GM18868 (cell line): Measurements from ENCODE around the gene FOXO3.

Experiments
- ATAC-seq: cut with Tn5 transposase; IDR thresholded peaks from one replicate; pipeline ENCODE4 v1.9.1; 2021; ENCODE audit warnings: mild to moderate bottlenecking, moderate library complexity; ENCODE audit not compliant: unreplicated experiment

FOXO3 gene

GRCh38 chr6:108707328-108707976 lies 146.7 kb downstream of the FOXO3 start:
- ATAC-seq: no peak

GRCh38 chr6:108710030-108710429 lies 149.3 kb downstream of the FOXO3 start:
- no peak for ATAC-seq

- ATAC-seq: no peak
Measured at GRCh38 chr6:108710551-108710950, 149.8 kb downstream of the FOXO3 start.

- ATAC-seq: no peak
Measured at GRCh38 chr6:108711071-108711470, 150.4 kb downstream of the FOXO3 start.

- no peak for ATAC-seq
Measured at GRCh38 chr6:108711826-108712225, 151.1 kb downstream of the FOXO3 start.

- no peak for ATAC-seq
Measured at GRCh38 chr6:108712946-108713345, 152.2 kb downstream of the FOXO3 start.

- ATAC-seq: no peak
Measured at GRCh38 chr6:108714101-108714765, 153.5 kb downstream of the FOXO3 start.

- ATAC-seq: no peak
Measured at GRCh38 chr6:108714766-108715414, 154.2 kb downstream of the FOXO3 start.

GRCh38 chr6:108715832-108716231 lies 155.1 kb downstream of the FOXO3 start:
- ATAC-seq: no peak

- ATAC-seq: no peak
Measured at GRCh38 chr6:108716801-108717791, 156.4 kb downstream of the FOXO3 start.

GRCh38 chr6:108719477-108719876 lies 158.8 kb downstream of the FOXO3 start:
- no peak for ATAC-seq

GRCh38 chr6:108720827-108721226 lies 160.1 kb downstream of the FOXO3 start:
- no peak for ATAC-seq

- no peak for ATAC-seq
Measured at GRCh38 chr6:108721286-108721685, 160.6 kb downstream of the FOXO3 start.

- ATAC-seq: no peak
Measured at GRCh38 chr6:108723594-108723993, 162.9 kb downstream of the FOXO3 start.

GRCh38 chr6:108726726-108727339 lies 166.1 kb downstream of the FOXO3 start:
- no peak for ATAC-seq

GRCh38 chr6:108727966-108728730 lies 167.4 kb downstream of the FOXO3 start:
- no peak for ATAC-seq

GRCh38 chr6:108728826-108729225 lies 168.1 kb downstream of the FOXO3 start:
- no peak for ATAC-seq

- no peak for ATAC-seq
Measured at GRCh38 chr6:108730635-108731515, 170.2 kb downstream of the FOXO3 start.
